Upper lobe of left lung (tissue), 6 donors: ENCODE measurements around the gene TMEM30A. TPM values are rescaled to one million over a fixed set of nuclear protein-coding genes. Genes with fewer than 3 reads are reported as not detected.

Experiments
- ATAC-seq, 2 donors: fragments of 200-7000 bp; cut with Tn5 transposase; one replicate each; pipeline ENCODE4 v1.9.1; 2022; ENCODE audit warnings: mild to moderate bottlenecking in 2 of 2, moderate library complexity in 2 of 2; ENCODE audit not compliant: low FRiP score in 2 of 2
- DNase-seq, 2 donors: peaks; one replicate each; pipeline ENCODE4 v3.0.0-alpha.2; 2019 to 2020
- H3K27ac ChIP-seq, 4 donors: fragments of 200-600 bp; sonication (generic); one replicate each; pipeline ENCODE4 v1.5.1; 2016 to 2019
- H3K27me3 ChIP-seq, 4 donors: fragments of 200-600 bp; sonication (generic); one replicate each; pipeline ENCODE4 v1.5.1; 2017 to 2019
- H3K36me3 ChIP-seq, 4 donors: fragments of 200-600 bp; sonication (generic); one replicate each; pipeline ENCODE4 v1.5.1; 2016 to 2019
- H3K4me1 ChIP-seq, 4 donors: fragments of 200-600 bp; sonication (generic); one replicate each; pipeline ENCODE4 v1.5.1; 2018 to 2019
- H3K4me3 ChIP-seq, 4 donors: fragments of 200-600 bp; sonication (generic); one replicate each; pipeline ENCODE4 v1.5.1; 2017 to 2019; ENCODE audit warnings: mild to moderate bottlenecking in 2 of 4, moderate library complexity in 1 of 4
- H3K9me3 ChIP-seq, 4 donors: fragments of 200-600 bp; sonication (generic); one replicate each; pipeline ENCODE4 v1.5.1; 2018 to 2019
- EP300 ChIP-seq, 4 donors: sonication (generic); formaldehyde crosslinking; IDR thresholded peaks; one replicate each; pipeline ENCODE4 v1.5.1; 2017; ENCODE audit warnings: antibody characterized with exemption in 4 of 4, control low read depth in 2 of 4
- POLR2A ChIP-seq, 4 donors: fragments of 450-650 bp; IDR thresholded peaks; one replicate each; pipeline ENCODE4 v1.5.1; 2016 to 2017; ENCODE audit warnings: antibody characterized with exemption in 4 of 4, mild to moderate bottlenecking in 2 of 4
- POLR2AphosphoS5 ChIP-seq, 2 donors: sonication (generic); formaldehyde crosslinking; IDR thresholded peaks; one replicate each; pipeline ENCODE4 v1.5.1; 2017; ENCODE audit warnings: antibody characterized with exemption in 2 of 2
- WGBS, 2 donors: methylation state at CpG; one replicate each; pipeline ENCODE4 v1.1.5; 2017 to 2018; 5-methylcytosine and 5-hydroxymethylcytosine counted together
- total RNA-seq, 6 donors: library from RNA; depleted of rRNA in 4 of 6; stranded (reverse); fragments of >200 nt in 4 of 6; gene quantifications; one replicate each; pipeline versions ENCODE4 v1.1.0 to v1.2.1, GENCODE V29; 2016 to 2021
- TF ChIP-seq, protein P1 (sequence below), 6 experiments: fragments of 450-650 bp in 4 of 6; fragments of 200-600 bp in 2 of 6; sonication (generic) in 2 of 6; IDR thresholded peaks; one replicate each; pipeline ENCODE4 v1.5.1; 2016 to 2019; ENCODE audit warnings: antibody characterized with exemption in 6 of 6
- donor health status: DM: no; HTN: no; CAD: no; lungs with moderate emphysema.
- donor health status: DM: no; HTN: yes; CAD: no; lungs with severe emphysema.

TMEM30A gene
- total RNA-seq, 6 donors from 2014 or later = 38.8 to 177 (median 140) TPM

DNA sequence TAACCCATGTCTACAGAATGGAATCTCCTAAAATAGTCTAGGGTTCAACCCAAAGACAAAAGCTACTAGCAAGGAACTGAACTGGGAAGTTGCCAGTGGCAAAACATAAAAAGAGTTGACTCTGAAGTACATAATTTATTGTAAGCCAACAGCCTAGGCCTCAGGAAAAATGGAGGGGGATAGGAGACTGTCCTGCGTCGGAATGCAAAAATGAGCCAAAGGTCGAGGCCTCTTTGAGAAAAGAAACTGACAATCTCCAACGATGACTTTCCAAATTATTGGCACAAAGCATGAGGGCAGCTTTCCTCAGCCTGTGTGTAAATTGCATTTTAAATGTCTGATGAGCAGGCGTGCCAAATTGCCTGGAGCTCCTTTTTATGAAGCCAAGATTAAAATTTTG lies 80.9 kb downstream of the TMEM30A start:
- ATAC-seq (no peak), DNase-seq (no peak)
- Histone ChIP-seq H3K4me1 (peaks cover 30 to 58% (median 38%) of the 10 kb centered on the region in 4 donors), H3K27me3 (peaks cover 0 to 43% (median 11%) of the 10 kb centered on the region in 4 donors), H3K9me3 (no peaks in the 10 kb centered on the region), H3K27ac (no peak overlapping the region), H3K4me3 (peak overlapping the region in 2 of 4 donors; percentile 55 to 56), H3K36me3 (no peaks in the 10 kb centered on the region)
- WGBS, 2 donors = 38 to 40% methylated on average over 5 of the region's 5 CpGs
- TF ChIP-seq POLR2AphosphoS5 (IDR thresholded peaks at IDR 0.05) = no peak
- TF ChIP-seq POLR2A (IDR thresholded peaks at IDR 0.05) = no peak
- TF ChIP-seq, protein P1, sequence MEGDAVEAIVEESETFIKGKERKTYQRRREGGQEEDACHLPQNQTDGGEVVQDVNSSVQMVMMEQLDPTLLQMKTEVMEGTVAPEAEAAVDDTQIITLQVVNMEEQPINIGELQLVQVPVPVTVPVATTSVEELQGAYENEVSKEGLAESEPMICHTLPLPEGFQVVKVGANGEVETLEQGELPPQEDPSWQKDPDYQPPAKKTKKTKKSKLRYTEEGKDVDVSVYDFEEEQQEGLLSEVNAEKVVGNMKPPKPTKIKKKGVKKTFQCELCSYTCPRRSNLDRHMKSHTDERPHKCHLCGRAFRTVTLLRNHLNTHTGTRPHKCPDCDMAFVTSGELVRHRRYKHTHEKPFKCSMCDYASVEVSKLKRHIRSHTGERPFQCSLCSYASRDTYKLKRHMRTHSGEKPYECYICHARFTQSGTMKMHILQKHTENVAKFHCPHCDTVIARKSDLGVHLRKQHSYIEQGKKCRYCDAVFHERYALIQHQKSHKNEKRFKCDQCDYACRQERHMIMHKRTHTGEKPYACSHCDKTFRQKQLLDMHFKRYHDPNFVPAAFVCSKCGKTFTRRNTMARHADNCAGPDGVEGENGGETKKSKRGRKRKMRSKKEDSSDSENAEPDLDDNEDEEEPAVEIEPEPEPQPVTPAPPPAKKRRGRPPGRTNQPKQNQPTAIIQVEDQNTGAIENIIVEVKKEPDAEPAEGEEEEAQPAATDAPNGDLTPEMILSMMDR (IDR thresholded peaks at IDR 0.05) = no peak
- no peak for TF ChIP-seq EP300 (IDR thresholded peaks at IDR 0.05)

Other genes with a start within 250 kb of the TMEM30A start
- gene COL12A1, start 78.7 kb downstream of the TMEM30A start, total RNA-seq = 100 to 1,000 TPM in 2 of 6 donors, 10 to 100 TPM in 4; 33.3 to 176 (median 76.9) TPM
- 100 to 1,000 TPM in 3 of 6 donors, 10 to 100 TPM in 3; 38.8 to 309 (median 181) TPM for gene COX7A2, start 41.0 kb downstream of the TMEM30A start, total RNA-seq
- 10 to 100 TPM; 16.7 to 31.7 (median 21.7) TPM for gene FILIP1, start 209.0 kb upstream of the TMEM30A start, total RNA-seq